ENCODE measurements around the gene GTF3C1. TPM values are rescaled to one million over a fixed set of nuclear protein-coding genes. Genes with fewer than 3 reads are reported as not detected.

Gene GTF3C1
- total RNA-seq, 1 donor from 2014 or later: 69.2 TPM

GRCh38 chr16:27547134-27547533 lies 2.6 kb downstream of the GTF3C1 start:
- Mint-ChIP-seq H3K36me3 (ENCODE audit: low read depth) (peaks cover 21% of the 10 kb centered on the region), H3K27ac (ENCODE audit: unreplicated experiment) (peak overlapping the region; percentile 75), H3K9me3 (ENCODE audit: low read depth) (no peaks in the 10 kb centered on the region)

DNA sequence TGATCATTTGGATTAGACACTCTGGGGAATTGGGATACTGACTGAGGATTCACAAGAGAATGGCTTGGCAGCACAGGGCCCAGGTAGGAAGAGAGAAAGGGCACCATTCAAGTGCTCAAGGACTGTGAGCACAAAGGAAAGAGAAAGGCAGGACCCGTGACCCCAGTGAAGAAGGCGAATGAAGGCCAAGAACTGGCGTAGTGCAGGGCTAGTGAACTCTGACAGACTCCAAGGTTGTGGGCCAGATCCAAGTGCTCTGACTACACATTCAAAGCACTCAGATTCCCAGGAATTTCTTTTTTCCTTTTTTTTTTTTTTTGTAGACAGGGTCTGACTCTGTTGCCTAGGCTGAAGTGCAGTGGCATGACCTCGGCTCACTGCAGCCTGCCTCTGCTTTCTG lies 5.0 kb downstream of the GTF3C1 start:
- Mint-ChIP-seq H3K36me3 (ENCODE audit: low read depth) (peaks cover 41% of the 10 kb centered on the region), H3K27me3 (ENCODE audit: low read depth) (no peaks in the 10 kb centered on the region), H3K4me3 (ENCODE audit: unreplicated experiment) (no peak overlapping the region), H3K27ac (ENCODE audit: unreplicated experiment) (no peak overlapping the region), H3K9me3 (ENCODE audit: low read depth) (no peaks in the 10 kb centered on the region), H3K4me1 (ENCODE audit: low read depth) (peaks cover 27% of the 10 kb centered on the region)
- TF ChIP-seq, protein P1, sequence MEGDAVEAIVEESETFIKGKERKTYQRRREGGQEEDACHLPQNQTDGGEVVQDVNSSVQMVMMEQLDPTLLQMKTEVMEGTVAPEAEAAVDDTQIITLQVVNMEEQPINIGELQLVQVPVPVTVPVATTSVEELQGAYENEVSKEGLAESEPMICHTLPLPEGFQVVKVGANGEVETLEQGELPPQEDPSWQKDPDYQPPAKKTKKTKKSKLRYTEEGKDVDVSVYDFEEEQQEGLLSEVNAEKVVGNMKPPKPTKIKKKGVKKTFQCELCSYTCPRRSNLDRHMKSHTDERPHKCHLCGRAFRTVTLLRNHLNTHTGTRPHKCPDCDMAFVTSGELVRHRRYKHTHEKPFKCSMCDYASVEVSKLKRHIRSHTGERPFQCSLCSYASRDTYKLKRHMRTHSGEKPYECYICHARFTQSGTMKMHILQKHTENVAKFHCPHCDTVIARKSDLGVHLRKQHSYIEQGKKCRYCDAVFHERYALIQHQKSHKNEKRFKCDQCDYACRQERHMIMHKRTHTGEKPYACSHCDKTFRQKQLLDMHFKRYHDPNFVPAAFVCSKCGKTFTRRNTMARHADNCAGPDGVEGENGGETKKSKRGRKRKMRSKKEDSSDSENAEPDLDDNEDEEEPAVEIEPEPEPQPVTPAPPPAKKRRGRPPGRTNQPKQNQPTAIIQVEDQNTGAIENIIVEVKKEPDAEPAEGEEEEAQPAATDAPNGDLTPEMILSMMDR (IDR thresholded peaks at IDR 0.05): no peak
- DNase-seq (ENCODE audit: low spot score): no peak

More at GRCh38 chr16:27547134-27547533, 2.6 kb downstream of the GTF3C1 start:
- TF ChIP-seq, protein P1 (IDR thresholded peaks at IDR 0.05): no peak
- no peak for DNase-seq (ENCODE audit: low spot score)
- Mint-ChIP-seq H3K4me3 (ENCODE audit: unreplicated experiment) (no peak overlapping the region), H3K4me1 (ENCODE audit: low read depth) (peaks cover 41% of the 10 kb centered on the region), H3K27me3 (ENCODE audit: low read depth) (no peaks in the 10 kb centered on the region)

- Mint-ChIP-seq H3K9me3 (ENCODE audit: low read depth) (no peaks in the 10 kb centered on the region), H3K4me3 (ENCODE audit: unreplicated experiment) (no peak overlapping the region), H3K4me1 (ENCODE audit: low read depth) (peaks cover 22% of the 10 kb centered on the region), H3K36me3 (ENCODE audit: low read depth) (peaks cover 46% of the 10 kb centered on the region), H3K27ac (ENCODE audit: unreplicated experiment) (no peak overlapping the region), H3K27me3 (ENCODE audit: low read depth) (no peaks in the 10 kb centered on the region)
- TF ChIP-seq, protein P1 (IDR thresholded peaks at IDR 0.05): no peak
- no peak for DNase-seq (ENCODE audit: low spot score)
These were observed 5.9 kb downstream of the GTF3C1 start for GRCh38 chr16:27543801-27544200.

- Mint-ChIP-seq H3K36me3 (ENCODE audit: low read depth) (peaks cover 63% of the 10 kb centered on the region), H3K4me1 (ENCODE audit: low read depth) (no peaks in the 10 kb centered on the region), H3K27me3 (ENCODE audit: low read depth) (no peaks in the 10 kb centered on the region), H3K4me3 (ENCODE audit: unreplicated experiment) (no peak overlapping the region), H3K27ac (ENCODE audit: unreplicated experiment) (no peak overlapping the region), H3K9me3 (ENCODE audit: low read depth) (no peaks in the 10 kb centered on the region)
- DNase-seq (ENCODE audit: low spot score): no peak
- TF ChIP-seq, protein P1 (IDR thresholded peaks at IDR 0.05): no peak
These were observed 10.1 kb downstream of the GTF3C1 start for GRCh38 chr16:27539636-27540035.

DNA sequence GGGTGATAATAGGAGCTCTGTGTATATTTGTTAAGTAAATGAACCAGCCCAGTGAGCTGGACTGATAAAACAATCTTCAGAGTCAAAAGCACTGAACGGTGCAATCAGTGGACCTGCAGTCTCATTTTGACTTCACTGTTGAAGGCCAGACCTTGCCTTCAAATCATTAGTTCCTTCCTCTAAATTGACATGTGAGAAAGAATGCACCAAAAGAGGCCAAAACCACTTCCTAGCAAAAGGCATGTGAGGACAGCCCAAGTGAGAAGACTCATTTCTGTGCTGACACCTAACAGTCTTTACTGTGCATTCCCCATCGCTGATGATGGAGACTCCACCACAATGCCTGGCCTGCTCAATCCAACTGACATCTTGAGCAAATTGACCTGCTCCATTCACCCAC lies 10.6 kb downstream of the GTF3C1 start:
- Mint-ChIP-seq H3K27ac (ENCODE audit: unreplicated experiment) (no peak overlapping the region), H3K27me3 (ENCODE audit: low read depth) (no peaks in the 10 kb centered on the region), H3K4me1 (ENCODE audit: low read depth) (no peaks in the 10 kb centered on the region), H3K4me3 (ENCODE audit: unreplicated experiment) (no peak overlapping the region), H3K9me3 (ENCODE audit: low read depth) (no peaks in the 10 kb centered on the region), H3K36me3 (ENCODE audit: low read depth) (peaks cover 63% of the 10 kb centered on the region)
- TF ChIP-seq, protein P1 (IDR thresholded peaks at IDR 0.05): no peak
- no peak for DNase-seq (ENCODE audit: low spot score)

Measured in chondrocyte (in vitro differentiated cells).